PC-9 (cell line): ENCODE results near the gene ZNF346. TPM values are rescaled to one million over a fixed set of nuclear protein-coding genes. Genes with fewer than 3 reads are reported as not detected.

Source experiments
- BruUV-seq: library from RNA; stranded (reverse); fragments of 400-500 nt; replicated peaks from 2 replicates; lab custom pipeline; 2021; lab: Mats Ljungman, UMichigan
- CTCF ChIA-PET: fragments of 300-600 bp; sonication (Branson Sonifier 250); formaldehyde crosslinking; loops from one replicate; lab custom pipeline; 2022; ENCODE audit warnings: antibody characterized with exemption; lab: Charles Lee
- POLR2A ChIA-PET: fragments of 300-600 bp; sonication (Branson Sonifier 250); formaldehyde crosslinking; loops from one replicate; lab custom pipeline; 2022; ENCODE audit warnings: antibody characterized with exemption; ENCODE audit not compliant: unreplicated experiment; lab: Charles Lee
- DNase-seq, 2 experiments: peaks; one replicate each; pipeline versions ENCODE4 v3.0.0 to v3.0.0-alpha.2; 2015 to 2022; ENCODE audit warnings: mixed read lengths in 1 of 2
- H2AFZ ChIP-seq: fragments of 200-600 bp; sonication (generic); 2 replicates; pipeline ENCODE4 v1.8.1; 2017; ENCODE audit warnings: antibody characterized with exemption
- H3F3A ChIP-seq: fragments of 200-600 bp; sonication (generic); 2 replicates; pipeline ENCODE4 v1.8.1; 2017; ENCODE audit warnings: antibody characterized with exemption, mild to moderate bottlenecking, low read depth; ENCODE audit not compliant: insufficient read depth
- H3K27ac ChIP-seq: fragments of 200-600 bp; sonication (generic); 2 replicates; pipeline ENCODE4 v1.6.1; 2016; ENCODE audit warnings: mixed run types
- H3K27me3 ChIP-seq: fragments of 200-600 bp; sonication (generic); 2 replicates; pipeline ENCODE4 v1.6.1; 2016; ENCODE audit warnings: low read depth, mixed run types; ENCODE audit not compliant: insufficient read depth
- H3K36me3 ChIP-seq: fragments of 200-600 bp; sonication (generic); 2 replicates; pipeline ENCODE4 v1.6.1; 2016; ENCODE audit warnings: low read depth, mixed run types
- H3K4me1 ChIP-seq: fragments of 200-600 bp; sonication (generic); replicated peaks from 2 replicates; pipeline ENCODE4 v1.6.1; 2016; ENCODE audit warnings: mixed run types; ENCODE audit not compliant: insufficient read depth
- H3K4me2 ChIP-seq: fragments of 200-600 bp; sonication (generic); 2 replicates; pipeline ENCODE4 v1.6.1; 2017; ENCODE audit warnings: mixed run types
- H3K4me3 ChIP-seq: fragments of 200-600 bp; sonication (generic); 2 replicates; pipeline ENCODE4 v1.6.1; 2016; ENCODE audit warnings: mixed run types
- H3K79me2 ChIP-seq: fragments of 200-600 bp; sonication (generic); 2 replicates; pipeline ENCODE4 v1.6.1; 2017; ENCODE audit warnings: low read depth, mixed run types
- H3K9me2 ChIP-seq: fragments of 200-600 bp; sonication (generic); 2 replicates; pipeline ENCODE4 v1.8.1; 2017; ENCODE audit warnings: mild to moderate bottlenecking; ENCODE audit not compliant: insufficient read depth
- H3K9me3 ChIP-seq: fragments of 200-600 bp; sonication (generic); 2 replicates; pipeline ENCODE4 v1.8.1; 2016; ENCODE audit warnings: low read depth; ENCODE audit not compliant: insufficient read depth
- H4K20me1 ChIP-seq: fragments of 200-600 bp; sonication (generic); 2 replicates; pipeline ENCODE4 v1.8.1; 2017; ENCODE audit not compliant: insufficient read depth
- EZH2 ChIP-seq: fragments of 200-600 bp; sonication (generic); IDR thresholded peaks from 2 replicates; pipeline ENCODE4 v1.8.0; 2017; ENCODE audit warnings: antibody characterized with exemption, low read depth
- intact Hi-C: fragments of 100-400 bp; cut with micrococcal nuclease; formaldehyde crosslinking; loops from one replicate; pipeline ENCODE4 v1.10.0; 2022; ENCODE audit not compliant: unreplicated experiment
- total RNA-seq: library from RNA; stranded (reverse); gene quantifications from 2 replicates; pipeline ENCODE4 v1.2.3, GENCODE V29; 2021
- TF ChIP-seq, protein P1 (sequence below): fragments of 200-600 bp; sonication (generic); conservative IDR thresholded peaks from 2 replicates; pipeline ENCODE4 v1.6.1; 2017; ENCODE audit warnings: mixed run types, antibody characterized with exemption, mild to moderate bottlenecking, moderate library complexity

ZNF346 gene
- total RNA-seq, 1 experiment from 2014 or later = 23.8 TPM

DNA sequence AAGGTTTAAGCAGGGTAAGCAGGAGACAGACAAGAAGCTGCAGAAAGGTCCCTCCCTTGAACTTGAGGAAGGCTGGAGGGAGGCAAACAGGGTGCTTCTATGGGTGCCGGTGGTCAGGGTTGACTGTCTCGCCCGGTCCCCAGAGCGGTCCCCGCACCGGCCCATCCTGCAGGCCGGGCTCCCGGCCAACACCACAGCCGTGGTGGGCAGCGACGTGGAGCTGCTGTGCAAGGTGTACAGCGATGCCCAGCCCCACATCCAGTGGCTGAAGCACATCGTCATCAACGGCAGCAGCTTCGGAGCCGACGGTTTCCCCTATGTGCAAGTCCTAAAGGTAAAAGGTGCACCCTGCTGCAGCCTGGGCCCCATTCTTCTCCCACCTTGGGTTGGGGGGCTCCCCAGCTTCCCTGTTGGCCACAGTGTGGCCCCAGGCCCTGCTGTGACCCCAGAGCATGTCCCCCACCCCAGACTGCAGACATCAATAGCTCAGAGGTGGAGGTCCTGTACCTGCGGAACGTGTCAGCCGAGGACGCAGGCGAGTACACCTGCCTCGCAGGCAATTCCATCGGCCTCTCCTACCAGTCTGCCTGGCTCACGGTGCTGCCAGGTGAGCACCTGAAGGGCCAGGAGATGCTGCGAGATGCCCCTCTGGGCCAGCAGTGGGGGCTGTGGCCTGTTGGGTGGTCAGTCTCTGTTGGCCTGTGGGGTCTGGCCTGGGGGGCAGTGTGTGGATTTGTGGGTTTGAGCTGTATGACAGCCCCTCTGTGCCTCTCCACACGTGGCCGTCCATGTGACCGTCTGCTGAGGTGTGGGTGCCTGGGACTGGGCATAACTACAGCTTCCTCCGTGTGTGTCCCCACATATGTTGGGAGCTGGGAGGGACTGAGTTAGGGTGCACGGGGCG, 69.9 kb downstream of the ZNF346 start:
- Histone ChIP-seq H3K36me3 (no peaks in the 10 kb centered on the region), H3K9me2 (no peaks in the 10 kb centered on the region), H3K4me2 (no peak overlapping the region), H3F3A (peaks cover 3% of the 10 kb centered on the region; the same call in 1 of the 2 replicates), H3K9me3 (no peaks in the 10 kb centered on the region), H2AFZ (no peak overlapping the region), H3K27ac (no peak overlapping the region), H3K79me2 (no peaks in the 10 kb centered on the region), H4K20me1 (no peaks in the 10 kb centered on the region), H3K4me3 (no peak overlapping the region), H3K27me3 (no peaks in the 10 kb centered on the region), H3K4me1 (no peaks in the 10 kb centered on the region)
- TF ChIP-seq, protein P1, sequence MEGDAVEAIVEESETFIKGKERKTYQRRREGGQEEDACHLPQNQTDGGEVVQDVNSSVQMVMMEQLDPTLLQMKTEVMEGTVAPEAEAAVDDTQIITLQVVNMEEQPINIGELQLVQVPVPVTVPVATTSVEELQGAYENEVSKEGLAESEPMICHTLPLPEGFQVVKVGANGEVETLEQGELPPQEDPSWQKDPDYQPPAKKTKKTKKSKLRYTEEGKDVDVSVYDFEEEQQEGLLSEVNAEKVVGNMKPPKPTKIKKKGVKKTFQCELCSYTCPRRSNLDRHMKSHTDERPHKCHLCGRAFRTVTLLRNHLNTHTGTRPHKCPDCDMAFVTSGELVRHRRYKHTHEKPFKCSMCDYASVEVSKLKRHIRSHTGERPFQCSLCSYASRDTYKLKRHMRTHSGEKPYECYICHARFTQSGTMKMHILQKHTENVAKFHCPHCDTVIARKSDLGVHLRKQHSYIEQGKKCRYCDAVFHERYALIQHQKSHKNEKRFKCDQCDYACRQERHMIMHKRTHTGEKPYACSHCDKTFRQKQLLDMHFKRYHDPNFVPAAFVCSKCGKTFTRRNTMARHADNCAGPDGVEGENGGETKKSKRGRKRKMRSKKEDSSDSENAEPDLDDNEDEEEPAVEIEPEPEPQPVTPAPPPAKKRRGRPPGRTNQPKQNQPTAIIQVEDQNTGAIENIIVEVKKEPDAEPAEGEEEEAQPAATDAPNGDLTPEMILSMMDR = no peak
- TF ChIP-seq EZH2 = no peak
- intact Hi-C loops = no loop called here
- DNase-seq = no peak
- ChIA-PET CTCF (no interaction called here), POLR2A (no interaction called here)
- BruUV-seq = no TSS peak

DNA sequence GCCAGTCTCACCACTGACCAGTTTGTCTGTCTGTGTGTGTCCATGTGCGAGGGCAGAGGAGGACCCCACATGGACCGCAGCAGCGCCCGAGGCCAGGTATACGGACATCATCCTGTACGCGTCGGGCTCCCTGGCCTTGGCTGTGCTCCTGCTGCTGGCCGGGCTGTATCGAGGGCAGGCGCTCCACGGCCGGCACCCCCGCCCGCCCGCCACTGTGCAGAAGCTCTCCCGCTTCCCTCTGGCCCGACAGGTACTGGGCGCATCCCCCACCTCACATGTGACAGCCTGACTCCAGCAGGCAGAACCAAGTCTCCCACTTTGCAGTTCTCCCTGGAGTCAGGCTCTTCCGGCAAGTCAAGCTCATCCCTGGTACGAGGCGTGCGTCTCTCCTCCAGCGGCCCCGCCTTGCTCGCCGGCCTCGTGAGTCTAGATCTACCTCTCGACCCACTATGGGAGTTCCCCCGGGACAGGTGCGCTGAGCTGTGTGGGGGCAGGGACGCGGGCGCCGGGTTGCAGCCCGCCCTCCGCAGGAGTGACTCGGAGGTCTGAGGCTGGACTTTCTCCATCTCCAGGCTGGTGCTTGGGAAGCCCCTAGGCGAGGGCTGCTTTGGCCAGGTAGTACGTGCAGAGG, 70.7 kb downstream of the ZNF346 start:
- no peak overlapping the region for H3K27ac ChIP-seq
- POLR2A ChIA-PET = no interaction called here
- no TSS peak for BruUV-seq
- no peaks in the 10 kb centered on the region for H4K20me1 ChIP-seq
- no peaks in the 10 kb centered on the region for H3K9me3 ChIP-seq
- no peak overlapping the region for H3K4me3 ChIP-seq
- CTCF ChIA-PET = no interaction called here
- intact Hi-C loops = no loop called here
- no peak for TF ChIP-seq EZH2
- TF ChIP-seq, protein P1 = no peak
- H3K9me2 ChIP-seq = no peaks in the 10 kb centered on the region
- no peaks in the 10 kb centered on the region for H3K79me2 ChIP-seq
- no peaks in the 10 kb centered on the region for H3K4me1 ChIP-seq
- no peak overlapping the region for H2AFZ ChIP-seq
- DNase-seq = no peak
- H3K36me3 ChIP-seq = no peaks in the 10 kb centered on the region
- no peaks in the 10 kb centered on the region for H3F3A ChIP-seq
- H3K27me3 ChIP-seq = no peaks in the 10 kb centered on the region
- H3K4me2 ChIP-seq = no peak overlapping the region

DNA sequence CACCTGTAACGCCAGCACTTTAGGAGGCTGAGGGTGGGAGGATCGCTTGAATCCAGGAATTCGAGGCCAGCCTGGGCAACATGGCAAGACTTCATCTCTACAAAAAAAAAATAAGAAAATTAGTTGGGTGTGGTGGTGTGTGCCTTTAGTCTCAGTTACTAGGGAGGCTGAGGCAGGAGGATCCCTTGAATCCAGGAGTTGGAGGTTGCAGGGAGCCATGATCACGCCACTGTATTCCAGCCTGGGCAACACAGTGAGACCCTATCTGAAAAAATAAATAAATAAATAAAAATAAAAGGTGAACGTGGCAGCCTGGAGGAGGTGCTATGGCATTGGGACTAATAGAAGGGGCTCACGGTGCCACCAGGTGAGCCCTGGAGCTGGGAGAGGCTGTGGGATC, 71.3 kb downstream of the ZNF346 start:
- CTCF ChIA-PET = no interaction called here
- BruUV-seq = no TSS peak
- H3K79me2 ChIP-seq = no peaks in the 10 kb centered on the region
- no peaks in the 10 kb centered on the region for H3K4me1 ChIP-seq
- no peaks in the 10 kb centered on the region for H3F3A ChIP-seq
- H3K27me3 ChIP-seq = no peaks in the 10 kb centered on the region
- POLR2A ChIA-PET = no interaction called here
- no peaks in the 10 kb centered on the region for H3K9me3 ChIP-seq
- DNase-seq = no peak
- TF ChIP-seq, protein P1 = no peak
- no peak for TF ChIP-seq EZH2
- H3K4me3 ChIP-seq = no peak overlapping the region
- no peak overlapping the region for H3K27ac ChIP-seq
- no peaks in the 10 kb centered on the region for H4K20me1 ChIP-seq
- intact Hi-C loops = no loop called here
- H3K36me3 ChIP-seq = no peaks in the 10 kb centered on the region
- no peak overlapping the region for H3K4me2 ChIP-seq
- H2AFZ ChIP-seq = no peak overlapping the region
- no peaks in the 10 kb centered on the region for H3K9me2 ChIP-seq
